HG03342 (cell line): ENCODE results near the gene FBLN1.
"Not testable (repeated sequence)": the region's sequence is repeated elsewhere in the genome, so short reads cannot be mapped to it uniquely, and the experiment has no call there.

Experiments
- ATAC-seq: cut with Tn5 transposase; IDR thresholded peaks from one replicate; pipeline ENCODE4 v1.9.1; 2021; ENCODE audit warnings: mild to moderate bottlenecking, moderate library complexity; ENCODE audit not compliant: unreplicated experiment

The FBLN1 gene

GRCh38 chr22:45502215-45503049 is at the start of gene FBLN1:
TSS of gene FBLN1 (plus strand) at chr22:45502883. CDS start at chr22:45502986, 103 bp downstream.
- ATAC-seq, result no peak

- ATAC-seq, result no peak
Observed at GRCh38 chr22:45453764-45454163, 48.9 kb upstream of the FBLN1 start.

GRCh38 chr22:45454275-45454674 is 48.4 kb upstream of the FBLN1 start:
- ATAC-seq, result no peak

GRCh38 chr22:45455212-45455611 is 47.5 kb upstream of the FBLN1 start:
- ATAC-seq, result no peak

DNA sequence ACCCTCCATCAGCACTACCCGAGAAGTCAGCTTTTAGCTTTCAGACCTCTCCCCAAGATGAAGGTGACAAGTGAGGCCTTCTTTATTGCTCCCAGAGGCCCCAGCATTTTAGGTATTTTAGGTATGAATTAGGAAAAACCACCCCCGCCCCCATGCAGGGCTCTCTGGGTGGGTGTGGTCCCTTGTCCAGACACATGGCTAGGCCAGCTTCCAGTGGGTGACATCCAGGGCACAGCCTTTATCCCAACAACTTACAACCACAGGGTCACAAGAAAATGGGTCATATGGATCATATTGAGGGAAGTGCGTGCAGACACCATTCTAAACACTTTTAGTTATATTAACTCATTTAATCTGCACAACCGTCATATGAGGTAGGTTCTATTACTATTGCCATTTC is 47.1 kb upstream of the FBLN1 start:
- ATAC-seq, result no peak

DNA sequence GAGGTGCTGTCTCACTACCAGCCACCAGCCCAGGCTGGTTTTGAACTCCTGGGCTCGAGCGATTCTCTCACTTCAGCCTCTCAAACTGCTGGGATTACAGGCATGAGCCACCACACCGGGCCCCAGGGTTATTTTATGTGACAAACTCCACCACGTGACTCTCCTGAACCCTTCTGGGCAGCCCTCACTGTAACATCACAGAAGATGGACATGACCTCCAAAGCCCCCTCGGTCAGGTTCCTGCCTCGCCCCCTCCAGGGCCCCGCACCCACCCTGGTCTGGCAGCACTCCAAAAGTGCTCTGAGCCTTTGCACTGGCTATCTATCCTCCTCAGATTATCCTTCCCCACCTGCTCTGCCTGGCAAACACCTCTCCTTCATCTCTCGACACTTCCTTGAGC is 45.9 kb upstream of the FBLN1 start:
- no peak for ATAC-seq

DNA sequence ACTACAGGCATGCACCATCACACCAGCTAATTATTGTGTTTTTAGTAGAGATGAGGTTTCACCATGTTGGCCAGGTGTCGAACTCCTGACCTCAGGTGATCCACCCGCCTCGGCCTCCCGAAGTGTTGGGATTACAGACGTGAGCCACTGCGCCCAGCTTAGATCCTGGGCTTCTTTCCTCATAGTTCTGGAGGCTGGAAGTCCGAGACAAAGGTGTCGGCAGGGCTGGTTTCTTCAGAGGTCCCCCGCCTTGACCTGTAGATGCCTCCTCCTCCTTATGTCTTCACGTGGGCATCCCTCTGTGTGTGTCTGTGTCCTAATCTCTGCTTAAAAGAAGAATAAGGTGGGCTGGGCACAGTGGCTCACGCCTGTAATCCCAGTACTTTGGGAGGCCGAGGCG is 44.2 kb upstream of the FBLN1 start:
- ATAC-seq, result no peak

DNA sequence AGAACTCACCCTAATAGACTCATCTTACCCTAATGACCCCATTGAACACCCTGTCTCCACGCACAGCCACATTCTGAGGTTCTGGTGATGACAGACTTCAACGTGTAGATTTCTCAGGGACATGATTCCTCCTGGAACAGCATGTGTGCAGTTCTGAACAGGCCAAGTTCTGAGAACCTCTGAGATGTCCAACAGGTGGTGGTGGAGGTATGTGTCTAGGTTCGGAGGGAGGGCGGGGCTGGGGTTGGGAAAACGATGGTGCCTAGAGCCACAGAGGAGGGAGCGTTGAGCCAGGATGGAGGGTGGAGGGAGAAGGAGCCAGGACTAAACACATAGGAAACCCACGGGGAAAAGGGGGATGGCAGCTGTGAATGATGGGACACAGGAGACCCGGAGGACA is 43.4 kb upstream of the FBLN1 start:
- no peak for ATAC-seq

GRCh38 chr22:45460288-45461109 is 42.2 kb upstream of the FBLN1 start:
- ATAC-seq, result no peak

DNA sequence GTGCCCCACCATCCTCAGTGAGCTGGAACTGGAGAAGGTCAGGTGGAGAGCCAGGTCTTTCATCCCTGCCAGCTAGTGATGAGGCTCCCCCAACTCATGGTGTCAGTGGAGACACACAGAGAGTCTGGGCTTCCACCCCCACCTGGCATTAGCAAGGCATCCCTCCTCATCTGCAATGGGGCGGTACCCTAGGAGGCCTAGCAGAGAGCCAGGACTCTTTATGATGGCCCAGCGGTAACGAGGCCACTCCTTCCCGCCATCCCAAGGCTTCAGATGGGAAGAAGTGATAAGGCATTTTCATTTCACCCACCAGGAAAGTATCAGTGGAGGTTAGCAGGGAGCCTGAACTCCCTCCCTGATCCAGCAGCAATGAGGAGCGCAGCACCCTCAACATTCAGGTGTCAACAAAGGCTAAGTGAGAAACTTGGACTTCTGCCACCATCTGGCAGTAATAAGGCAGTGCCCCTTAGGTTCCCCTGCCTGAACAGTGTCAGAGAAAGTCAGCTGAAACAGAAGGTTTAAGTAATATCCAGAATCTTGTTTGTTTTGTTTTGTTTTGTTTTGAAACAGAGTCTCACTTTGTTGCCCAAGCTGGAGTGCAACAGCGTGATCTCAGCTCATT is 40.5 kb upstream of the FBLN1 start:
- ATAC-seq, result no peak

GRCh38 chr22:45463691-45464090 is 39.0 kb upstream of the FBLN1 start:
- not testable (repeated sequence) for ATAC-seq

GRCh38 chr22:45465633-45466032 is 37.0 kb upstream of the FBLN1 start:
- no peak for ATAC-seq

- no peak for ATAC-seq
Observed at GRCh38 chr22:45468872-45469271, 33.8 kb upstream of the FBLN1 start.

DNA sequence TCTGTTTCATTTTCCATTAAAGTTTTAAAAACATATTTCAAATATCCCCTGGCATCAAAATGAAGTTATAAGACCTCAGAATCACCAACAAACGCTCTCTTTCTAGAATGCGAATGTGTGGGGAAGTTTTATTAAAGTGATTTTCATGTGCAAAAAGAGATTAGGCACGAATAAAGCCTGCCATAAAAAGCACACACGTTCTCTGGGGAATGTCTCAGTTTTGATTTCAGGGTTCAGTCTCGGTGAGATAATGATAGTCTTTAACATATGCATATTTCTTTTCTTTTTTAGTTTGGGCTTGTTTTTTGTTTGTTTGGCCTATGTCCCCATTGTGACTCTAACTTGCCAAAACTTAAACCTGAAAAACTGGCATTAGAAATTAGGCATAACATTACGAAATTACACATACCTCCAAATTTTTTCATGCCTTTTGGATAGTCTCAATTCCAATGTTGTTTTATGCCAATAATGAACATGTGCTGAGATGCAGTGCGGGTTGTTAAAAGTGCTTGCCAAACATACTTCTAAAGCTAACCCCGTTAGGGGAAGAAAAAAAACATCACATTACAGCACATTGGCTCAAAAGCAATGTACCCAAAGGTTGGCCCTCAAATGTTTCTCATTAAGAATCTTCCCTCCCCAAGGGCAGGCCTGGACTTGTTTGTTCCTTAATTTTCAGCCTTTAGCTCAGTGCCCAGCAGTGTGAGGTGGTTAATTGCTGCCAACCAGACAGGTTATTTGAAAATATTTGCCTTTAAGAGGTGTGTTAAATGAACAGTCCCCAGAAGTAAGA is 33.2 kb upstream of the FBLN1 start:
- no peak for ATAC-seq

DNA sequence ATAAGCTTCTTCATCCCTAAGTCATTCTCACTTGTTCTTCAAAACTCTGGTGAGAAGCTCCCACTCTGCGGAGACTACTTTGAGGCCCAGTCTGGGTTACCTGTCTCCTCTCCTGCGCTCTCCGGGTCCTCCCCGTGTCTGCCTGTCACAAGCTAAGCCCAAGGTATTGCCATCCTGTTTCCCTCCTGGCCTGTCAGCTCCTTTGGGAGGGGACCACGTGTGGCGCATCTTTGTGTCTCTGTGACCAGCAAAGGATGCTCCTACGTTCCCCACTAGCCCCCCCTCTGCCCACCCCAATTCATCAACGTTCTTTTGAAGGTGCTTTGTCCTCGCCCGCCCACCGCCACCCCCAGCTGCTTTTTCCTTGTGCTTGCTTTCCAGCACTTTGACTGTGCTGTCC is 31.8 kb upstream of the FBLN1 start:
- no peak for ATAC-seq

GRCh38 chr22:45472426-45472825 is 30.3 kb upstream of the FBLN1 start:
- no peak for ATAC-seq

DNA sequence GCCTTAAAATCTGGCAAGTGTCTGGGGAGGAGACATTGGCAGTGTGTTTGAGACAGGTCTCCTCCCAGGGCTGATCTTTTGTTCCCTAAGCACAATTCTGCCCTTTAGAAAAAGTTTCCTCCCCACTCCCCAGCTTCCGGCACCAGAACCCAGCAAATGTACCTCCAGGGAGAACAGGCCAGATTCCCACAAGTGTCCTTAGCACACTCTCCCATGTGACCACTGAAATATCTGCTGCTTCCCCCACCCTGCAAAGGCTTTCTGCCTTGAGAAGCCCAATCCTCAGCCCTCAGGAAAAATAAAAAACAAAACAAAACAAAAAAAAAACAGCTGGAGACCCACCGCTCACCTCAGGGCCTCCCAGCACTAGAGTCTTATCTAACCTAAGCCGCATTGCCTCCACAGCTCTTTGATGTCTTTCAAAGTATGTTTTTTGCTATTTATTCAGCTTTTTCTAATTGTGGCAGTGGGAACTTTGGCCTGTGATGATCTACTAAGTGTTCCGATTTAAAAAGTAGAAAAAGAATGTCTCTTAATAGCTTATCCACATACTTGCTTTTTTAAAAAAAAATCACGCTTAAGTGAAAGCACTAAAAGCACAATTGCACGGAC is 29.0 kb upstream of the FBLN1 start:
- no peak for ATAC-seq

DNA sequence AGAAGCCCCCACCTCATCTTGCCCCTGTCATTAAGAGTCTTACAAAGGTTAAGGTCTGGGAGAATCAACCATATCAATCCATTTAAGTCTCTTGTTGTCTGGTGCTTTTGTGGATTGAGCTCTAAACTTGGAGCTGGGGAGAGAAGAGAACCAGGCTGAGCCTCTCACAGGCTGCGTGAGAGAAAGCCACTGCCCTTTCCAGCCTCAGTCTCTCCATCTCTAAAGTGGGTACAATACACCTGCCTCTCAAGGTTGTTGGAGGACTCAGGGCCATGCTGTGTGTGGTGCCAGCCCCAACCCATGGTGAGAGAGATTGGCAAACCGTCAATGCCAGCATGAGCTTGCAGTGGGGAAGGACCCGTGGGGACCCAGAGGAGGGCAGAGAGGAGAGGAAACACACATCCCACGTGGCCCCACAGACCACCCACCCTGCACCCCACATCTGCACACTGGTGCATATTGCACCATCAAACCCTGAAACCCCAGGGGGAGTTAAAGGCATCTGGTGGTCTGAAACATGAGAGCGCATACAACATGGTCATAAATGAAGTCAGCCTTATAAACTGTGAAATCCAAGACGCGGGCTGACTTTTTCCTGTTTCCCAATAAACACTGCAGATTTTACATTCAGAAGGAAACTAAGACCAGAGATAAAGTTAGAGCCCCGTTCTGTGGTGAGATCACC is 27.5 kb upstream of the FBLN1 start:
- ATAC-seq, result no peak

DNA sequence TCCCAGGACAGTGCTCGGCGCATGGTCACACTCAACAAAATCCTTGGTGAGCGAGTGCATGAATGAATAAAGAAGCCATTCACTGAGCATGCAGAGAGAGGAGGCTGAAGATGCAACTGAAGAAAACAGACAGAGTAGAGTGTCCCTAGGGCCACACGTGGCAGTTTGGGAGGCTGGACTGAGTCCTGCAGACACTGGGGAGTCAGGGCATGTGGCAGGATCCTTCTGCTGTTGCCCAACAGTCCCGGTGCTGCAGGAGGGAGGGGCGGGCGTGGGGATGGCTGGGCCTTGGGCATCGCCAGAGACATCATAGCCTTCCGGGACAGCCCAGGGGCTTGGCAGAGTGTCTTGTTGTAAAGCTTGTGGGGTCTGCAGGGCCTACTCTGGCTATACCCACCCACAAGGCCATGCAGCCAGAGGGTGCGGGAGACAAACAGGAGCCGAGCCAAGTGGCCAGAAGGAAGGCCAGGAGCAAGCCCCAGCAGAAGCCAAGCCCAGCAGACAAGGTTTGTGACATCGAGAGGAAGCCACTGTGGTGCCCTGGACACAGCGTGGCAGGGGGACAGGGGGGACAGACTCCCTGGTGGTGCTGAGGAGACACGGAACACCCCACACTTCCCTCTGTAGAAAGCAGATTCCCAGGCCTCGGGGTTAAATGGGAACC is 26.7 kb upstream of the FBLN1 start:
- no peak for ATAC-seq
